ENCODE measurements around the gene RER1. TPM values are rescaled to one million over a fixed set of nuclear protein-coding genes. Genes with fewer than 3 reads are reported as not detected.

RER1 gene
- total RNA-seq, 1 donor from 2014 or later, result 49.6 TPM

- Histone ChIP-seq H3K4me3 (no peak overlapping the region), H3K27ac (no peak overlapping the region), H3K27me3 (no peaks in the 10 kb centered on the region), H3K4me1 (peaks cover 9% of the 10 kb centered on the region), H3K9me3 (no peaks in the 10 kb centered on the region), H3K36me3 (peaks cover 0 to 45% of the 10 kb centered on the region in 2 donors)
- intact Hi-C loops (cut with DNase I), result no loop called here
- TF ChIP-seq CTCF (IDR thresholded peaks at IDR 0.05) (no peak), POLR2A (IDR thresholded peaks at IDR 0.05) (no peak), POLR2AphosphoS5 (IDR thresholded peaks at IDR 0.05; ENCODE audit: insufficient read depth in 1 of 2, low read depth in 1 of 2) (no peak)
- DNase-seq (ENCODE audit: extremely low spot score in 2 of 2), result no peak
Observed at GRCh38 chr1:2407991-2408275, 16.3 kb downstream of the RER1 start.

- intact Hi-C loops (cut with DNase I), result no loop called here
- DNase-seq (ENCODE audit: extremely low spot score in 2 of 2), result no peak
Observed at GRCh38 chr1:2408456-2408855, 16.8 kb downstream of the RER1 start.

GRCh38 chr1:2408859-2409276 is 17.2 kb downstream of the RER1 start:
- intact Hi-C loops (cut with DNase I), result no loop called here
- no peak for TF ChIP-seq POLR2AphosphoS5 (IDR thresholded peaks at IDR 0.05; ENCODE audit: insufficient read depth in 1 of 2, low read depth in 1 of 2)
- no peak for TF ChIP-seq POLR2A (IDR thresholded peaks at IDR 0.05)
- no peak for TF ChIP-seq CTCF (IDR thresholded peaks at IDR 0.05)
- Histone ChIP-seq H3K9me3 (no peaks in the 10 kb centered on the region), H3K27me3 (no peaks in the 10 kb centered on the region), H3K4me3 (no peak overlapping the region), H3K36me3 (peaks cover 0 to 35% of the 10 kb centered on the region in 2 donors), H3K27ac (no peak overlapping the region), H3K4me1 (peaks cover 18% of the 10 kb centered on the region)
- no peak for DNase-seq (ENCODE audit: extremely low spot score in 2 of 2)

More at GRCh38 chr1:2408456-2408855, 16.8 kb downstream of the RER1 start:
- Histone ChIP-seq H3K27me3 (no peaks in the 10 kb centered on the region), H3K4me1 (peaks cover 14% of the 10 kb centered on the region), H3K36me3 (peaks cover 0 to 40% of the 10 kb centered on the region in 2 donors), H3K9me3 (no peaks in the 10 kb centered on the region), H3K27ac (no peak overlapping the region), H3K4me3 (no peak overlapping the region)
- TF ChIP-seq CTCF (IDR thresholded peaks at IDR 0.05), result no peak
- TF ChIP-seq POLR2A (IDR thresholded peaks at IDR 0.05), result no peak
- TF ChIP-seq POLR2AphosphoS5 (IDR thresholded peaks at IDR 0.05; ENCODE audit: insufficient read depth in 1 of 2, low read depth in 1 of 2), result no peak

GRCh38 chr1:2409745-2410144 is 18.1 kb downstream of the RER1 start:
- no peaks in the 10 kb centered on the region for H3K9me3 ChIP-seq
- H3K4me1 ChIP-seq, result peaks cover 27% of the 10 kb centered on the region
- H3K4me3 ChIP-seq, result no peak overlapping the region
- no peak overlapping the region for H3K27ac ChIP-seq
- TF ChIP-seq POLR2A (IDR thresholded peaks at IDR 0.05) (no peak), POLR2AphosphoS5 (IDR thresholded peaks at IDR 0.05; ENCODE audit: insufficient read depth in 1 of 2, low read depth in 1 of 2) (no peak), CTCF (IDR thresholded peaks at IDR 0.05) (no peak)
- peaks cover 0 to 27% of the 10 kb centered on the region in 2 donors for H3K36me3 ChIP-seq
- DNase-seq (ENCODE audit: extremely low spot score in 2 of 2), result no peak
- intact Hi-C loops (cut with DNase I), result loop anchor here (5.0 to 10.0 kb wide), 3 partner anchors 118 to 395 kb away; partner anchors contain the start of genes PANK4 and TTC34
- H3K27me3 ChIP-seq, result no peaks in the 10 kb centered on the region

- intact Hi-C loops (cut with DNase I), result loop anchor here (2.0 to 10.0 kb wide), 4 partner anchors 115 to 393 kb away; partner anchors contain the start of genes PANK4 and TTC34
- Histone ChIP-seq H3K36me3 (peaks cover 0 to 14% of the 10 kb centered on the region in 2 donors), H3K4me3 (peak overlapping the region; percentile 71 to 79), H3K27me3 (no peaks in the 10 kb centered on the region), H3K27ac (peak overlapping the region; percentile 82), H3K9me3 (no peaks in the 10 kb centered on the region), H3K4me1 (peaks cover 27% of the 10 kb centered on the region)
- DNase-seq (ENCODE audit: extremely low spot score in 2 of 2), result no peak
- TF ChIP-seq POLR2A (IDR thresholded peaks at IDR 0.05), result no peak
- no peak for TF ChIP-seq CTCF (IDR thresholded peaks at IDR 0.05)
Observed at GRCh38 chr1:2411801-2412394, 20.3 kb downstream of the RER1 start.

All from vagina (tissue), 2 donors.